Measurements from ENCODE around the gene CCDC18.

The CCDC18 gene

GRCh38 chr1:93150729-93151128 lies 29.8 kb upstream of the CCDC18 start:
- no peaks in the 10 kb centered on the region for H3K9me3 ChIP-seq (ENCODE audit: insufficient read depth, low read depth, low read length)
- H3K4me1 ChIP-seq (ENCODE audit: insufficient read depth, low read length, poor library complexity, severe bottlenecking), result peaks cover 6% of the 10 kb centered on the region
- no peak overlapping the region for H3K4me2 ChIP-seq (ENCODE audit: low read depth, low read length, poor library complexity, severe bottlenecking)
- H4K20me1 ChIP-seq (ENCODE audit: insufficient read depth, low read length, poor library complexity, severe bottlenecking), result peaks cover 2% of the 10 kb centered on the region
- H2AFZ ChIP-seq (ENCODE audit: low read length), result no peak overlapping the region
- no peak for TF ChIP-seq EZH2phosphoT487 (IDR thresholded peaks at IDR 0.05; ENCODE audit: borderline replicate concordance)
- TF ChIP-seq, protein P1, sequence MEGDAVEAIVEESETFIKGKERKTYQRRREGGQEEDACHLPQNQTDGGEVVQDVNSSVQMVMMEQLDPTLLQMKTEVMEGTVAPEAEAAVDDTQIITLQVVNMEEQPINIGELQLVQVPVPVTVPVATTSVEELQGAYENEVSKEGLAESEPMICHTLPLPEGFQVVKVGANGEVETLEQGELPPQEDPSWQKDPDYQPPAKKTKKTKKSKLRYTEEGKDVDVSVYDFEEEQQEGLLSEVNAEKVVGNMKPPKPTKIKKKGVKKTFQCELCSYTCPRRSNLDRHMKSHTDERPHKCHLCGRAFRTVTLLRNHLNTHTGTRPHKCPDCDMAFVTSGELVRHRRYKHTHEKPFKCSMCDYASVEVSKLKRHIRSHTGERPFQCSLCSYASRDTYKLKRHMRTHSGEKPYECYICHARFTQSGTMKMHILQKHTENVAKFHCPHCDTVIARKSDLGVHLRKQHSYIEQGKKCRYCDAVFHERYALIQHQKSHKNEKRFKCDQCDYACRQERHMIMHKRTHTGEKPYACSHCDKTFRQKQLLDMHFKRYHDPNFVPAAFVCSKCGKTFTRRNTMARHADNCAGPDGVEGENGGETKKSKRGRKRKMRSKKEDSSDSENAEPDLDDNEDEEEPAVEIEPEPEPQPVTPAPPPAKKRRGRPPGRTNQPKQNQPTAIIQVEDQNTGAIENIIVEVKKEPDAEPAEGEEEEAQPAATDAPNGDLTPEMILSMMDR (conservative IDR thresholded peaks at IDR 0.05; ENCODE audit: low read length), result no peak
- H3K9me2 ChIP-seq (replicated peaks; ENCODE audit: low read depth, low read length), result no peaks in the 10 kb centered on the region
- no peak overlapping the region for H3K9ac ChIP-seq (ENCODE audit: low read depth, low read length, poor library complexity, severe bottlenecking)
- H3K79me2 ChIP-seq (ENCODE audit: insufficient read depth, low read length), result no peaks in the 10 kb centered on the region
- peaks cover 65% of the 10 kb centered on the region for H3K36me3 ChIP-seq (ENCODE audit: insufficient read depth, low read length)
- H3K4me3 ChIP-seq (ENCODE audit: low read length, poor library complexity, severe bottlenecking), result no peak overlapping the region
- H3K27me3 ChIP-seq (ENCODE audit: insufficient read depth, low read length, poor library complexity, severe bottlenecking), result no peaks in the 10 kb centered on the region
- H3F3A ChIP-seq (ENCODE audit: low read depth), result no peaks in the 10 kb centered on the region

DNA sequence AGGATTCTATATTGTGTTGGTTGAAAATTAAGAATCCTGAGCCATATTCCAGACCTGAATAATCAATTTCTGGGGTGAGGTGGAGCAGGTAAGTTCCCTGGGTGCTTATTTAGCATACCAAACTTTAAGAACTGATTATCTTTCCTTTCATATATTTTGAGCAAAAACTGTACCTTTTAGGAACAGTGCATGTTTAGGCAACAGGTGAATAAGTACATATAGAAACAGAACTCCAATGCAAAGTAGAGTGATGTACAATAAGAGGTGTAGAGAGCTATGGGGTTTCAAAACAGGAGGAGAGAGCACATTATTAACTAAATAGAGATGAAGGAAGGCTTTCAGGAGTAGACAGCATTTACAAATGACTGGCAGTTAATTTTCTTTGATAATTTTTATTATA lies 29.1 kb upstream of the CCDC18 start:
- peaks cover 7% of the 10 kb centered on the region for H4K20me1 ChIP-seq (ENCODE audit: insufficient read depth, low read length, poor library complexity, severe bottlenecking)
- no peak overlapping the region for H2AFZ ChIP-seq (ENCODE audit: low read length)
- H3K27me3 ChIP-seq (ENCODE audit: insufficient read depth, low read length, poor library complexity, severe bottlenecking), result no peaks in the 10 kb centered on the region
- H3F3A ChIP-seq (ENCODE audit: low read depth), result no peaks in the 10 kb centered on the region
- TF ChIP-seq, protein P1 (conservative IDR thresholded peaks at IDR 0.05; ENCODE audit: low read length), result no peak
- TF ChIP-seq EZH2phosphoT487 (IDR thresholded peaks at IDR 0.05; ENCODE audit: borderline replicate concordance), result no peak
- H3K4me1 ChIP-seq (ENCODE audit: insufficient read depth, low read length, poor library complexity, severe bottlenecking), result peaks cover 6% of the 10 kb centered on the region
- peaks cover 73% of the 10 kb centered on the region for H3K36me3 ChIP-seq (ENCODE audit: insufficient read depth, low read length)
- H3K4me2 ChIP-seq (ENCODE audit: low read depth, low read length, poor library complexity, severe bottlenecking), result no peak overlapping the region
- no peaks in the 10 kb centered on the region for H3K9me3 ChIP-seq (ENCODE audit: insufficient read depth, low read depth, low read length)
- no peaks in the 10 kb centered on the region for H3K9me2 ChIP-seq (replicated peaks; ENCODE audit: low read depth, low read length)
- no peaks in the 10 kb centered on the region for H3K79me2 ChIP-seq (ENCODE audit: insufficient read depth, low read length)
- no peak overlapping the region for H3K4me3 ChIP-seq (ENCODE audit: low read length, poor library complexity, severe bottlenecking)
- H3K9ac ChIP-seq (ENCODE audit: low read depth, low read length, poor library complexity, severe bottlenecking), result no peak overlapping the region

GRCh38 chr1:93152835-93153234 lies 27.7 kb upstream of the CCDC18 start:
- Histone ChIP-seq H4K20me1 (ENCODE audit: insufficient read depth, low read length, poor library complexity, severe bottlenecking) (peaks cover 7% of the 10 kb centered on the region), H3K79me2 (ENCODE audit: insufficient read depth, low read length) (no peaks in the 10 kb centered on the region), H3K9me2 (replicated peaks; ENCODE audit: low read depth, low read length) (no peaks in the 10 kb centered on the region), H3F3A (ENCODE audit: low read depth) (no peaks in the 10 kb centered on the region), H3K4me2 (ENCODE audit: low read depth, low read length, poor library complexity, severe bottlenecking) (no peak overlapping the region), H3K27me3 (ENCODE audit: insufficient read depth, low read length, poor library complexity, severe bottlenecking) (no peaks in the 10 kb centered on the region), H3K4me1 (ENCODE audit: insufficient read depth, low read length, poor library complexity, severe bottlenecking) (peaks cover 6% of the 10 kb centered on the region), H3K4me3 (ENCODE audit: low read length, poor library complexity, severe bottlenecking) (no peak overlapping the region), H3K9me3 (ENCODE audit: insufficient read depth, low read depth, low read length) (no peaks in the 10 kb centered on the region), H2AFZ (ENCODE audit: low read length) (no peak overlapping the region), H3K36me3 (ENCODE audit: insufficient read depth, low read length) (peaks cover 83% of the 10 kb centered on the region), H3K9ac (ENCODE audit: low read depth, low read length, poor library complexity, severe bottlenecking) (no peak overlapping the region)
- TF ChIP-seq, protein P1 (conservative IDR thresholded peaks at IDR 0.05; ENCODE audit: low read length), result no peak
- TF ChIP-seq EZH2phosphoT487 (IDR thresholded peaks at IDR 0.05; ENCODE audit: borderline replicate concordance), result no peak
